ENCODE data around the gene GMEB1.
"Not testable (repeated sequence)": the region's sequence is repeated elsewhere in the genome, so short reads cannot be mapped to it uniquely, and the experiment has no call there.

GMEB1 gene

GRCh38 chr1:28671254-28671780 is 2.7 kb downstream of the GMEB1 start:
- no peak for DNase-seq (ENCODE audit: low spot score)

- DNase-seq (ENCODE audit: low spot score), result not testable (repeated sequence)
These were observed 4.4 kb downstream of the GMEB1 start for GRCh38 chr1:28672971-28673370.

DNA sequence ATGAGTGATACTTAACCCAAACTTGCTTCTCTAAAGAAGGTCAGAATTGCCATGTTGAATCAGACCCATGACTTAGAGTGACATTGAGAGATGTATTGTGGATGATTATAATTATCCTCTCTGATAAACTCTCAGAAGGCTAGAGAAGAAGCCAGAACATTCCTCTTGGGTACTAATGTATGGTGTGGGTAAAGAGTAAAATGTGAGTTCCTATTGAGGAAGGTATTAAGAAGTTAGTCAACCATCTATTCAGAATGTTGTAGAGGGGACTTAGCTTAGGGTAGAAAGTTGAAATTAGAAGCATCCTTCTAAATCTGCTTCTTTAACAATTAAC is 7.3 kb downstream of the GMEB1 start:
- no peak for DNase-seq (ENCODE audit: low spot score)

DNA sequence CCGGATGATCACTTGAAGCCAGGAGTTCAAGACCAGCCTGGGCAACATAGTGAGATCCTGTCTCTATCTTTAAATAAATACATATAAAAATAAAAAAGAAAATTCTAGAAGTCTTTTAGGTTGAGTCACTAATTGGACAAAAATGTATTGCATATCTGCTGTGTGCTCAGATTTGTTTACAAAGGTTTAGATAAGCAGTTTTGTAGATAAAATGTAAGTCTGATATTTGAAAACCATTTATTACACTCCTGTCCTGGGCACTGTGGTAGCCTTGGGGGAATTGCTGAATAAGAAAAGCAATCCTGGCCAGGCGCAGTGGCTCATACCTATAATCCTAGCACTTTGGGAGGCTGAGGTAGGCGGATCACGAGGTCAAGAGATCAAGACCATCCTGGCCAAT is 11.6 kb downstream of the GMEB1 start:
- no peak for DNase-seq (ENCODE audit: low spot score)

GRCh38 chr1:28682840-28683239 is 14.3 kb downstream of the GMEB1 start:
- DNase-seq (ENCODE audit: low spot score), result no peak

DNA sequence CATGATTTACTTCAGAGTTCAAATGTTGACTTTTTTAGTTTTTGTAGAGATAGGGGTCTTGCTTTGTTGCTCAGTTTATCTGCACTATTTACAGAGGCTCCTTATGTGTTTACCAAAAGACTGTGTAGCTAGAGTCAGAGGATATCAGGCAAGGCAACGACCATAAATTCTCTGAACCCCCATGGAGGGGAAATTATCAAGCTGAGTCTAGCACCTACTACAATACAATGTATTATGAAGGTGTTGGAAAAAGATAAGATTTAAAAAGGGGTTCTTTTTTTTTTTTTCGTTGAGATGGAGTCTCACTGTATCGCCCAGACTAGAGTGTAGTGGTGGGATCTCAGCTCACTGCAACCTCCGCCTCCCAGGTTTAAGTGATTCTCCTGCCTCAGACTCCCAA is 16.4 kb downstream of the GMEB1 start:
- DNase-seq (ENCODE audit: low spot score), result no peak

- not testable (repeated sequence) for DNase-seq (ENCODE audit: low spot score)
These were observed 23.0 kb downstream of the GMEB1 start for GRCh38 chr1:28691627-28692026.

- no peak for DNase-seq (ENCODE audit: low spot score)
These were observed 35.0 kb downstream of the GMEB1 start for GRCh38 chr1:28703629-28704028.

- no peak for DNase-seq (ENCODE audit: low spot score)
These were observed 47.8 kb downstream of the GMEB1 start for GRCh38 chr1:28716336-28716735.

DNA sequence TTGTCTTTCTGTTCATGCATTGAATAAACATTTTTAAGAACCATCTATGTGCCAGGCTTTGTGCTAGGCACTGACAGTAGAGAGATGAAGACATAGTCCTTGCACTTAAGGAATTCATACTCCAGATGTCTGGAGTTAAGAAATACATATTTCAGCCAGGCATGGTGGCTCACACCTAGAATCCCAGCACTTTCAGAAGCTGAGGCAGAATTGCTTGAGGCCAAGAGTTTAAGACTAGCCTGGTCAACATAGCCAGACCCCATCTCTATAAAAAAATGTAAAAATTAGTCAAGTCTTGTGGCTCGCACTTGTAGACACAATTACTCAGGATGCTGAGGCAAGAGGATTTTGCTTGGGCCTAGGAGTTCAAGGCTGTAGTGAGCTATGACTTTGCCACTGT is 49.6 kb downstream of the GMEB1 start:
- no peak for DNase-seq (ENCODE audit: low spot score)

DNA sequence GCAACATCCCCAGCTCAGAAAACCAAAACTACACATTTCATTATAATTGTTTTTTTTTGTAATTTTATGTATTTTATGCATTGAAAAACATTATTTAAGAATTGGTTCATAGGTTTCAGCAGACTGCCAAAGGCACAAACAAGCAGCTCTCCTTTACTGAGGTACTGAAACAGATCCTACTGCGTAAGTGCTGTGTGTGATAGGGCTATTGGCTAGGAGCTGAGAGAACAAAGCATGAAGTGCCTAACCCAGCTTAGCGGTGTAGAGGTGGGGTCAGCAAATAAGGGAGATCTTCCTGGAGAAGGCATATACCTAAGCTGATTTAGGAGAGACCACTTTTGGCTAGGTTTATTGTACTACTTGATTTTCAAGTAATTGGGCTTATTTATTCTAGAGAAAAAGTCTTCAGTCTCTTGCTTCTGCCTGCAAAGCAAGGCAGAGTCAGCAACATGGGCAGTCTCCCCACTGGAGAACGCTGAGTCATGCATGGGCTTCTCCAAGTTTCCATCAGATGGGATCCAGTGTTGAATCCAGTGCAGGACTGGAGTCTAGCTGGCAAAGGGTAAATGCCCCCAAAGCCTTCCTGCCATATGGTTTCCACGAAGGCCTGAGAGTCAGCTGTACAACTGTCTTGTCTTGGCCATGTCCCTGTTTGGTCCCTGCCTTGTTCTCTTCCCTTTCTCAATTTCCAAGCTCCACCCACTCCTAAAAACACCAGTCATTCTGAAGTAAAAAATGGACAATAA is 50.2 kb downstream of the GMEB1 start:
- DNase-seq (ENCODE audit: low spot score), result no peak

DNA sequence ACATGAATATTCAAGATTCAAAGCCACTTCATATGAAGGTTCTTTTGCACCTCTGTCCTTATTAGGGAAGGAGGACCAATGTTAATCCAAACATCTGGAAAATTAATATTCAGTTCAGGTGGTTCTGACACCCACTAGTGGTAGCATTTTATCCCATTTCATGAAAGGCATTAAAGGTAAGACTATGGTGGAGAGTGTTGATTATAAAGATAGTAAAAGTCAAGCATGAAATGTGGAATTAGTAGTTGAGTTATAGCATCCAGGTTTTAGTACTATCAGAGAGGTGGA is 50.7 kb downstream of the GMEB1 start:
- DNase-seq (ENCODE audit: low spot score), result no peak

DNA sequence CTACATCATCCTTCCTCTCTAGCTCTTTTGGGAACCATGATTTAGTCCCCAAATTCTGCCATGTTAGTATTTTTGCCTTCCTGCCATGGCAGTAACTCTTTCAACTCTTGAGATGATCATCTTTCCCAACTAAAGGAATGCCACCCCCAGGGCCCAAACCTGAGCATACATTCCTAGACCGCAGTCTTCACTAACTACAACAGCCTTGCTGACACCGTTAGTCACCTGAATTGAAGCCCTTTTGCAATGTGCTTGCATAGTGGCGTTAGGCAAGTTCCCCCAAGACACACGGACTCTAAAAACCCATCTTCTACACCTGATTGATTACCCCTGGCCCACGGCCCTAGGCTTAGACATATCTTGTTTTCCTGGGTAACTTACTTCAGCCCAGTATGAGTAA is 51.8 kb downstream of the GMEB1 start:
- DNase-seq (ENCODE audit: low spot score), result no peak

DNA sequence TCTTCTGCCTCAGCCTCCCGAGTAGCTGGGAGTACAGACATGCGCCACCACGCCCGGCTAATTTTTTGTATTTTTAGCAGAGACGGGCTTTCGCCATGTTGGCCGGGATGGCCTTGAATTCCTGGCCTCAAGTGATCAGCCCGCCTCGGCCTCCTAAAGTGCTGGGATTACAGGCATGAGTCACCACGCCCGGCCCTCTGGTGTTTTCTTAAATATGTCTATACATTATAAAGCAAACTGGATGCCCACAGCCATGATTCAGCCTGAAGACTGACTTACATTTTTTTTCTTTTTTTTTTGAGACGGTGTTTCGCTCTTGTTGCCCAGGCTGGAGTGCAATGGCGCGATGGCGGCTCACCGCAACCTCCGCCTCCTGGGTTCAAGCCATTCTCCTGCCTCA is 53.3 kb downstream of the GMEB1 start:
- not testable (repeated sequence) for DNase-seq (ENCODE audit: low spot score)

DNA sequence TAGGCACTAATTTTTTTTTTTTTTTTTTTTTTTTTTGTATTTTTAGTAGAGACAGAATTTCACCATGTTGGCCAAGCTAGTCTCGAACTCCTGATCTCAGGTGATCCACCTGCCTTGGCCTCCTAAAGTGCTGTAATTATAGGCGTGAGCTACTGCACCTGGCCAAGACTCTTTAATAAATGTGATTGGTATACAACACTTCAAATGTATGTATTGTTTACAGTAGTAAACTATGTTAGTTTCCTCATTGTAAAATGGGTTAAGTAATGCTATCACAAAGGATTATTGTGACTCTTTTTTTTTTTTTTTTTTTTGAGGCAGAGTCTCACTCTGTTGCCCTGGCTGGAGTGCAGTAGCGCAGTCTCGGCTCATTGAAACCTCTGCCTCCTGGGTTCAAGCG is 56.8 kb downstream of the GMEB1 start:
- not testable (repeated sequence) for DNase-seq (ENCODE audit: low spot score)

DNA sequence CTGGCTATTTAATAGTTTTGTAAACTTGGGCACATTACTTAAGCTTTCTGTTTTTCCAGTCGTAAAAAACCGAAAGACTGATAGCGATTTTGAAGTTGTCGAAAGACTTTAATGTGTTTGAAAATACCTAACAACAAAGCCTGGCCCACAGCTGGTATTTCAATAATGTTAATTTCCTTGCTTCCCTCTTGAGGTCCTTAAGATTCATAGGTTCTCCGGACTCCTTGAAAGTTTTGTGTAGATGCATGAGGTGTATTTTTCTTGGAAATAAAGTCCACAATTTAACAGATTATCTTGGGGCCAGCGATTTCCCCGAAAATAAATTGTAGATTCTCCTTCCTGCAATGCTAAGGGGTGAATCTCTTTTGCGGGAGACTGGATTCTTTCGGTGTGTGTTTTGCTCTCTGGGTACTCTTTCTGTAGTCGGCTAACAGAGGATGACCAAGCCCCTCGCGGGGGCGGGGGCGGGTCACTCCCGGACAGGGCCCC is 67.4 kb downstream of the GMEB1 start:
- no peak for DNase-seq (ENCODE audit: low spot score)

- peak; percentile 95 for DNase-seq (ENCODE audit: low spot score)
These were observed 68.1 kb downstream of the GMEB1 start, which contains the start of gene YTHDF2 for GRCh38 chr1:28736450-28737306. YTHDF2 (plus strand) TSS chr1:28736940; CDS start chr1:28737121, 181 bp downstream.

DNA sequence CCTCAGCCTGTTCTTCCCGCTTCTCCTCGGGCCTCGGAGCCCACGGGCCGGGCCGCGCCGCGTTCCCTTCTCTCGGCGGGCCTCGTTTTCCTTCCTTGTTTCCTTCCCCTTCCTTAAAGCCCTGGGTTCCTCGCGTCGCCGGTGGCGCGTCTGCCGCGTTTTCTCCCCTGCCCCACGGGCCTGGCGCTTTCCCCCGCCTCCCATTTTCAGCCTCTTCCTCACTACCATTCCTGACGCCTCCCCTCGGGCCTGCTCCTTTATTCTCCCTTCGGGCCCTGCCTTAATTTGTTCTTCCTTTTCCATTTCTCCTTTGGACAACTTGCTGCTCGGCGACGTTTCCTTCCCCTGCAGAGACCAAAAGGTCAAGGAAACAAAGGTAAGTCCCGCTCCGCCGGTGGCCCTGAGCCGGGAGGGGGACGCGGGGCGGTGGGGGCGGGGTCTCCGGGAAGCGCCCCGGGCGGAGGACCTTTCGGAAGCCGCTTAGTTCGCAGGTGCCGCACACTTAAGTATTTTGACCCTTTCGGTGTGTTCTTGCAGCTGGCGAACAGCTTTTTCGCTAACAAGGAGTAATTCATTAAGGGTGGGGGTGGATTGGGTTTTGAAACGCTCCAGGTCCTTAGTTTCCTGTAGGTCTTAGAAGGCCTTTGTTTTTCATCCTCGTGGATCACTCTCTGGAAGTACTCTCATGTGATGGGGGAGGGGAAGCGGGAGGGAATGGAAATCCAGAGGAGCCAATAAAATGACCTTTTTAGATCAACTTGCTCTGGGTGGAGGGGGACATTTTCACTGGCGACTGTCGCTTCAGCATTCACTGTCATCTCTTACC is 68.9 kb downstream of the GMEB1 start:
- DNase-seq (ENCODE audit: low spot score), result peak; percentile 69

DNA sequence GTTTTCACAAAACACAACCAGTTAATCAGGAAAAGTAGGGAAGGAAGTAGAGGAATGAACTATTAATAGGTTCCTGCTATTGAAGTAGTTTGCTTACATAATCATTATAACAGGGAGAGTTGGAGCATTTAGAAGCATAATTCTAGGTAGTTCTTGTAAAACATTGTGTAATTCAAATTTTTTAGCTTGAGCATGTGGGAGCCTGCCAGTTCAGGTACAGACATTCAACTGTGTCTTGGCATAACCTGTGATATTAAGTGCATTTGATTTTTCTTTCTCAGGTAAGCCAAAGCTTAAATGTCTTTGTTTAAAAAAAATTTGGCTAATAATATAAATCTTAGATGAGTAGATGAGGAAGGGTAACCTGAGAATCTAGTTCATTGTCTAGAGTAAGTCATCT is 71.5 kb downstream of the GMEB1 start:
- DNase-seq (ENCODE audit: low spot score), result no peak

DNA sequence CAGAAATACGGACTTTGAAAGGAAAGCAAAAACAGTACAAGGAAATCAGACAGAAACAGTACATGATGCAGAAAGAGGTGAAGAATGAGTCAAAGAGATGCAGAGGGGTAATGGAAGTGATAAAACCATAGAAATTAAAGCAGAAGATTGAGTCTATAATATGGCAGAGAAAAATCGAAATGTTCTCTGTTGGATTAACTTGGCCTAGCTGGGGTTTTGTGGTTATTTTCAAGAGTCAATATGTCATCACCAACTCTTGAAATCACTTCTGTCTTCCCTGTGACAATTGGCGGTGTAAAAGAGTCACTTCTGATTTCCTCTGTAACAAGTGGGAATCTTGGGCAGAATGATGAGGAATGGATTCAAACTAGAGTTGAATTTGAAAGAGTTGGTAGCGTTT is 75.6 kb downstream of the GMEB1 start:
- DNase-seq (ENCODE audit: low spot score), result no peak

- no peak for DNase-seq (ENCODE audit: low spot score)
These were observed 77.1 kb downstream of the GMEB1 start for GRCh38 chr1:28745653-28746173.

GRCh38 chr1:28750330-28750729 is 81.7 kb downstream of the GMEB1 start:
- no peak for DNase-seq (ENCODE audit: low spot score)
